SW480 (cell line): ENCODE data around the gene ADCYAP1R1.
"Not testable (repeated sequence)": the region's sequence is repeated elsewhere in the genome, so short reads cannot be mapped to it uniquely, and the experiment has no call there.

Source experiments
- DNase-seq: peaks from one replicate; pipeline ENCODE4 v3.0.0-alpha.2; 2016; ENCODE audit warnings: low spot score

Gene ADCYAP1R1

DNA sequence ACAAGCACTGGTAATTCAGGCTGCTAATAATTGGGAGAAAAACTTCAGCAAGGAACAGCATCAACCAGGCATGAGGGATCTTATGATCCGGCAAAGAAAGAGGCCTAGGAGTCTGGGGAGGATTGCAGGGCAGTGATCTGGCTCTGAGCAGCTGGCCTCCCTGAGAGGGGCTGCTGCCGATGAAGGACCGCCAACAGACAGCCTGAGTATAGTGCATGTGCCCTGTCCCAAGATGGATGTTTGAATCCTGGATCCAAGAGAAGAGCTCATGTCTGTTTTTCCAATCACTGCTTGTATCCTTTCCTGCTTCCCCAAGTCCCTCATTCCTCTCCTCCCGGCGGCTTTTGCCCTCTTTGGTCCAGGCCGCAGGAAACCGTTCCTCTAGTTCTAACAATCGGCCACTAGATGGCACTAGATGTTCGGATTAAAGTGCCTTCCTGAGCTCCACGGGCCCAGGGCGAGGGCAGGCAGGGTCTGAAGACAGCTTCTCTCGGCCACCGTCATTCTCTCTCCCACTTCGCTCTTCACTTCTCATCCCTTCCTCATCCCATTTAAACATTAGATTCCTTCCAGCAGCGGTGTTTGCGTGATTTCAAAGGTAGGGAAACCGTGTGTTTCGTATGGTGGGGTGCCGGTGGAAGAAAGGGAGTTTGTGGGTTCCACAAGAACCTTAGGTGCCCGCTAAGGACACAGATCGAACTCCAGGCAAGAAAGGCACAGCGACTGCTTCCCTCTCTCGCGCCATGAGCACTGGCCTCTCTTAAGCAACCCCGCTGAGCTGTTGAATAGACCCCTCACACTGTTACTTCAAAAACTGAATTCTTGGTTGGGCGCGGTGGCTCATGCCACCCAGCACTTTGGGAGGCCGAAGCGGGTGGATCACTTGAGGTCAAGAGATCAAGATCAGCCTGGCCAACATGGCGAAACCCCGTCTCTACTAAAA is 82.4 kb downstream of the ADCYAP1R1 start:
- peak; percentile 79 for DNase-seq

DNA sequence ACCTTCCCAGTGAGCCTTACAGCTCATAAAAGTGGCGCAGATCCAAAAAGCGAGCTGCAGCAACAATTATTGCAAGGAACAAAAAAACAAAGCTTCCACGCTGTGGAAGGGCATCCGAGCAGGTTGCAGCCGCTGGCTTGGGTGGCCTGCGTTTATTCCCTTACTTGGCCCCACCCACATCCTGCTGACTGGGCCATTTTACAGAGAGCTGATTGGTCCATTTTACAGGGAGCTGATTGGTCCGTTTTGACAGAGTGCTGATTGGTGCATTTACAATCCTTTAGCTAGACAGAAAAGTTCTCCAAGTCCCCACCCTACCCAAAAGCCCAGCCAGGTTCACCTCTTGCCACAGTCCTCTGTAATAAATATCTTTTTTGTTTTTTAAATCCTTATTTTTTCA is 85.1 kb downstream of the ADCYAP1R1 start:
- DNase-seq, result no peak

GRCh38 chr7:31145339-31145738 is 93.2 kb downstream of the ADCYAP1R1 start:
- no peak for DNase-seq

DNA sequence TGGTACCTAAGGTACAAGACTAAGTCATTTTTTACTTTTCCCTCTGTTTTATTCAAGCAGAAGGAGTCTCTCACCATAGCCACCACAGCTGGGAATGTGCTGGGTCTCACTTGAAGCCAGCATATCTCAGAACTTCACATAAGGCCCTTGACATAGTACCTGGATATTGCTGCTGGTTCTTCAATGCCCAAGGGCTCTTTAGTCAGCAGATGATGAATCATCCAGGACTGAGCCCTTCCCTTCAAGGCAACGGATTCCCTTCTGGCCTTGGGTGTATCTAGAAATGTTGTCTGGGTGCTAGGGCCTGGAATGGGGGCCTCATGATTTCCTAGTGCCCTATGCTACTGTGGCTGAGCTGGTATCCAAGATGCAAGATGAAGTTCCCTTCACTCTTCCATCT is 93.9 kb downstream of the ADCYAP1R1 start:
- no peak for DNase-seq

DNA sequence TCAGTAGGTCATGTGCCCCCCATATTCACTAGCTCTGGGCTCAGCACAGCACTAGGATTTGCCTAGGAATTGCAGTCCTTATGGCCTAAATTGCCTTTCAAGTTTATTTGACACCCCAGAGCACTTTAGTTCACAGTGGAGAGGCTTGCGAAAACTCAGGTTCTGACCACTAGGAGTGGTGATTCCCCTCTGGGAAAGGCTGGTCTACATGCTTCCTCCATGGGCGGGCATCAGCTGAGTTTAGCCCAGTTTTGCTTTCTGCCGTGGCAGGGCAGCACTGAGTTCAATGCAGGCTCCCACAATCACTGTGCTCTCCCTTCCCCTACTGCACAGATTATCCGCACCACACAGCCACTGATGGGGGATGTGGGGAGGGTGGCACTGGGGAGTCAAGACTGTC is 94.4 kb downstream of the ADCYAP1R1 start:
- no peak for DNase-seq

- DNase-seq, result no peak
Observed at GRCh38 chr7:31151849-31152248, 99.7 kb downstream of the ADCYAP1R1 start.

- not testable (repeated sequence) for DNase-seq
Observed at GRCh38 chr7:31153318-31153717, 101.2 kb downstream of the ADCYAP1R1 start.

- no peak for DNase-seq
Observed at GRCh38 chr7:31160941-31161340, 108.8 kb downstream of the ADCYAP1R1 start.
